IPS-20b (cell line): ENCODE measurements around the gene HSPB7.
"Not testable (repeated sequence)": the region's sequence is repeated elsewhere in the genome, so short reads cannot be mapped to it uniquely, and the experiment has no call there.

Source experiments
- H3K27ac ChIP-seq: one replicate; pipeline ENCODE4 v1.5.1; 2013; ENCODE audit warnings: low read length
- H3K27me3 ChIP-seq: 2 replicates; pipeline ENCODE4 v1.6.1; 2013; ENCODE audit warnings: mild to moderate bottlenecking, low read length, inconsistent platforms; ENCODE audit not compliant: insufficient read depth
- H3K36me3 ChIP-seq: 2 replicates; pipeline ENCODE4 v1.6.1; 2013; ENCODE audit warnings: low read depth, mild to moderate bottlenecking, inconsistent platforms, low read length, moderate library complexity; ENCODE audit not compliant: insufficient read depth
- H3K4me1 ChIP-seq: 2 replicates; pipeline ENCODE4 v1.6.1; 2013; ENCODE audit warnings: mild to moderate bottlenecking, control low read depth, inconsistent platforms, low read length, moderate library complexity; ENCODE audit not compliant: insufficient read depth
- H3K4me3 ChIP-seq: 2 replicates; pipeline ENCODE4 v1.5.1; 2013; ENCODE audit warnings: mild to moderate bottlenecking, low read length, inconsistent platforms
- H3K9ac ChIP-seq: 2 replicates; pipeline ENCODE4 v1.6.1; 2013; ENCODE audit warnings: low read depth, mild to moderate bottlenecking, inconsistent platforms, low read length, moderate library complexity
- H3K9me3 ChIP-seq: 2 replicates; pipeline ENCODE4 v1.6.1; 2013; ENCODE audit warnings: mild to moderate bottlenecking, low read depth, low read length, inconsistent platforms; ENCODE audit not compliant: insufficient read depth

The HSPB7 gene

GRCh38 chr1:16058394-16059120, 40.7 kb upstream of the HSPB7 start:
- not testable (repeated sequence) for H3K9me3 ChIP-seq, H3K36me3 ChIP-seq, H3K9ac ChIP-seq, H3K4me3 ChIP-seq, H3K27me3 ChIP-seq, H3K27ac ChIP-seq, H3K4me1 ChIP-seq

GRCh38 chr1:16057314-16057915, 39.6 kb upstream of the HSPB7 start:
- H3K36me3 ChIP-seq, H3K4me3 ChIP-seq, H3K27me3 ChIP-seq, H3K9me3 ChIP-seq, H3K27ac ChIP-seq, H3K9ac ChIP-seq, H3K4me1 ChIP-seq: not testable (repeated sequence)

- H3K4me3 ChIP-seq, H3K27ac ChIP-seq, H3K27me3 ChIP-seq, H3K9ac ChIP-seq, H3K4me1 ChIP-seq, H3K36me3 ChIP-seq, H3K9me3 ChIP-seq: not testable (repeated sequence)
Observed at GRCh38 chr1:16056521-16056912, 38.7 kb upstream of the HSPB7 start.

GRCh38 chr1:16055613-16056520, 38.0 kb upstream of the HSPB7 start:
- no peaks in the 10 kb centered on the region for H3K9me3 ChIP-seq
- no peaks in the 10 kb centered on the region for H3K36me3 ChIP-seq
- H3K4me3 ChIP-seq: 0 out of 2 replicates have a peak overlapping the region, but pooled peaks have one; percentile 6
- no peak overlapping the region for H3K27ac ChIP-seq
- H3K27me3 ChIP-seq: no peaks in the 10 kb centered on the region
- H3K9ac ChIP-seq: no peak overlapping the region
- H3K4me1 ChIP-seq: no peaks in the 10 kb centered on the region; the same call in 1 of the 2 replicates

GRCh38 chr1:16054598-16055540, 37.0 kb upstream of the HSPB7 start:
- Histone ChIP-seq H3K27ac (no peak overlapping the region), H3K9ac (no peak overlapping the region), H3K9me3 (no peaks in the 10 kb centered on the region), H3K36me3 (no peaks in the 10 kb centered on the region), H3K4me3 (no peak overlapping the region), H3K4me1 (no peaks in the 10 kb centered on the region; the same call in none of the 2 replicates), H3K27me3 (no peaks in the 10 kb centered on the region)

GRCh38 chr1:16053781-16054502, 36.1 kb upstream of the HSPB7 start:
- Histone ChIP-seq H3K27ac (no peak overlapping the region), H3K9ac (no peak overlapping the region)

GRCh38 chr1:16051949-16052348, 34.1 kb upstream of the HSPB7 start:
- H3K27me3 ChIP-seq, H3K9ac ChIP-seq, H3K4me3 ChIP-seq, H3K36me3 ChIP-seq, H3K4me1 ChIP-seq, H3K27ac ChIP-seq, H3K9me3 ChIP-seq: not testable (repeated sequence)

More at GRCh38 chr1:16053781-16054502, 36.1 kb upstream of the HSPB7 start:
- Histone ChIP-seq H3K4me1 (no peaks in the 10 kb centered on the region; the same call in none of the 2 replicates), H3K27me3 (no peaks in the 10 kb centered on the region), H3K9me3 (no peaks in the 10 kb centered on the region), H3K36me3 (no peaks in the 10 kb centered on the region), H3K4me3 (no peak overlapping the region)

- no peak overlapping the region for H3K27ac ChIP-seq
Observed at GRCh38 chr1:16051039-16051438, 33.2 kb upstream of the HSPB7 start.

GRCh38 chr1:16050328-16050727, 32.5 kb upstream of the HSPB7 start:
- Histone ChIP-seq H3K27me3 (no peaks in the 10 kb centered on the region; the same call in 1 of the 2 replicates), H3K4me1 (no peaks in the 10 kb centered on the region; the same call in none of the 2 replicates), H3K27ac (no peak overlapping the region), H3K9me3 (no peaks in the 10 kb centered on the region), H3K36me3 (no peaks in the 10 kb centered on the region), H3K9ac (no peak overlapping the region), H3K4me3 (no peak overlapping the region)

More at GRCh38 chr1:16051039-16051438, 33.2 kb upstream of the HSPB7 start:
- no peaks in the 10 kb centered on the region; the same call in none of the 2 replicates for H3K4me1 ChIP-seq
- no peaks in the 10 kb centered on the region for H3K9me3 ChIP-seq
- H3K4me3 ChIP-seq: no peak overlapping the region
- no peaks in the 10 kb centered on the region; the same call in 1 of the 2 replicates for H3K27me3 ChIP-seq
- no peaks in the 10 kb centered on the region for H3K36me3 ChIP-seq
- H3K9ac ChIP-seq: no peak overlapping the region

- Histone ChIP-seq H3K27ac (peak overlapping the region; percentile 39), H3K27me3 (no peaks in the 10 kb centered on the region; the same call in 1 of the 2 replicates), H3K9ac (peak overlapping the region; percentile 76; the same call in 1 of the 2 replicates)
Observed at GRCh38 chr1:16048573-16049189, 30.8 kb upstream of the HSPB7 start.

More at GRCh38 chr1:16048573-16049189, 30.8 kb upstream of the HSPB7 start:
- H3K36me3 ChIP-seq: no peaks in the 10 kb centered on the region
- no peaks in the 10 kb centered on the region for H3K9me3 ChIP-seq
- H3K4me3 ChIP-seq: peak overlapping the region; percentile 71
- no peaks in the 10 kb centered on the region; the same call in 1 of the 2 replicates for H3K4me1 ChIP-seq
